GM18951 (cell line): ENCODE data around the gene CYB561.

ENCODE experiments used
- POLR2A ChIP-seq: IDR thresholded peaks from 4 replicates; pipeline ENCODE4 v1.6.1; 2011; ENCODE audit warnings: mild to moderate bottlenecking; ENCODE audit not compliant: insufficient read length, insufficient read depth; ENCODE audit errors: extremely low read depth
- in situ Hi-C: fragments of 300-500 bp; cut with MboI; formaldehyde crosslinking; loops from one replicate; pipeline ENCODE4 v1.12.0; 2022; ENCODE audit warnings: low sequenced_read_pairs, mixed read lengths, inconsistent platforms; ENCODE audit not compliant: unreplicated experiment

CYB561 gene

DNA sequence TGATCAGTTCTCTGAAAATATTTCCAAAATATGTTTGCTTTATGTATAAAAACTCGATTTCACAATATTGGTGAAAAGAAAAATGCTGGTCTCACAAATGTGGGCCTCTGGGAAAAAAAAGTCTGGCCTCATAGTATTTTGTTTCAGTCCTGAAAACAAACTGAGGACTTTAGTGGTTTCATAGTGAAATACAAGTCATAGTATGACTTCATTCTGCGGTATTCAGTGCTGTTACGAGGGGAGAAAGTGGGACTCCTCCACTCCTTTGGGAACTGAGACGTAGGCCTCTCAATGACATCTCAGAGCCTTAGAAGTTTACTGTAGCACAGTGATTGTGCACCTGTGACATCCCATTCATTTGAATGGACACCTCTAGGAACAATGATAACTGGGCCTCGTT lies 56.0 kb downstream of the CYB561 start:
- in situ Hi-C loops = loop anchor here (25.0 kb wide), 2 partner anchors 303 to 703 kb away; no protein-coding TSS in a partner anchor
- TF ChIP-seq POLR2A = no peak

DNA sequence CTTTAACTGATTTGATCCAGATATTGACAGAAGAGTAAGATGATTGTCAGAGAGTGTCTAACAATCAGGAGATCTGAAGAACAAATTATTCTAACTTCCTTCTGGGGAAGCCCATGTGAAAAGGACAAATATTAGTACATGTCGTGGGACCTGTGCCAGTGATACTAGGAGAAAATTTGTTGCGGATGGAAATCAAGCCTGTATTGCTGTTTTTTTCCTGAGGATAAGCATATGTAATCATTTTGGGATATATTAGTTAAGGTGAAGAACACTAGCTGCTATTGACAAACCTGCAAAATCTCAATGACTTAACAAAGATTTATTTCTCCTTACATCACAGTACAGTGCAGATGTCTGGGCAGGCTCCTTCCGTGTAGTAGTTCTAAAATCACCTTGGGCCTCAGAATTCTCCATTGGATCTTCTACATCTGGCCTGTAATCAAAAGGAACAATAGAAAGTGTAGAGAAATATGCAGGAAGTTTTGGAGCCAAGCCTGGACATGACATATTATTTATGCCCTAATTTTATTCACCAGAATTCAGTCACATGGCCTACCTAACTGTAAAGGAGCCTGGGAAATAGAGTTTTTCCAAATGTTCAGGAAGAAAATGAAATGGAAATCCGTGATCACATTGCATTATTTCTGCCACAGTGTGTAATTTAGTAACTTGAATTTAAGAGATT lies 58.3 kb downstream of the CYB561 start:
- no peak for TF ChIP-seq POLR2A
- in situ Hi-C loops = loop anchor here (25.0 kb wide), 2 partner anchors 300 to 700 kb away; no protein-coding TSS in a partner anchor

DNA sequence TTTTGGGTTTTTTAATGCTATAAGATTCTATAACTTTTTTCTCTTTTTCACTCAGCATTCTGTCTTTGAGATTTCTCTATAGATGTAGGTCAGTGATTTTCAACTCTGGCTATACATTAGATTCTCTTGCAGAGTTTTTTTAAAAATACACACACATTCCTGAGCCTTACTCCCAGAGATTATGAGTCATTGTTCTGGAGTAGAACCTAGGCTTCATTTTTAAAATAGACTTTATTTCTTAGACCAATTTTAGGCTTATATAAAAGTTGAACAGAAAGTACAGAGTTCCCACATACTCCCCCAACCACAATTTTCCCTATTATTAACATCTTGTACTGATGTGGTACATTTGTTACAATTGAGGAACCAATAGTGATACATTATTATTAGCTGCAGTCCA lies 63.3 kb downstream of the CYB561 start:
- no peak for TF ChIP-seq POLR2A
- in situ Hi-C loops = loop anchor here (25.0 kb wide), 2 partner anchors 296 to 696 kb away; no protein-coding TSS in a partner anchor
